UCSD-AML1 (cell line): ENCODE data around the gene STH.
"Not testable (repeated sequence)": the region's sequence is repeated elsewhere in the genome, so short reads cannot be mapped to it uniquely, and the experiment has no call there.

Experiments
- DNase-seq: peaks from one replicate; lab custom pipeline; 2025; ENCODE audit not compliant: unreplicated experiment; lab: John Stamatoyannopoulos, UW

The STH gene

DNA sequence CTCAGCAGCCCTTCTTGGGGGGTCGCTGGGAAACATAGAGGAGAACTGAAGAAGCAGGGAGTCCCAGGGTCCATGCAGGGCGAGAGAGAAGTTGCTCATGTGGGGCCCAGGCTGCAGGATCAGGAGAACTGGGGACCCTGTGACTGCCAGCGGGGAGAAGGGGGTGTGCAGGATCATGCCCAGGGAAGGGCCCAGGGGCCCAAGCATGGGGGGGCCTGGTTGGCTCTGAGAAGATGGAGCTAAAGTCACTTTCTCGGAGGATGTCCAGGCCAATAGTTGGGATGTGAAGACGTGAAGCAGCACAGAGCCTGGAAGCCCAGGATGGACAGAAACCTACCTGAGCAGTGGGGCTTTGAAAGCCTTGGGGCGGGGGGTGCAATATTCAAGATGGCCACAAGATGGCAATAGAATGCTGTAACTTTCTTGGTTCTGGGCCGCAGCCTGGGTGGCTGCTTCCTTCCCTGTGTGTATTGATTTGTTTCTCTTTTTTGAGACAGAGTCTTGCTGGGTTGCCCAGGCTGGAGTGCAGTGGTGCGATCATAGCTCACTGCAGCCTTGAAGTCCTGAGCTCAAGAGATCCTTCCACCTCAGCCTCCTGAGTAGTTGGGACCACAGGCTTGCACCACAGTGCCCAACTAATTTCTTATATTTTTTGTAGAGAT lies 3.4 kb downstream of the STH start:
- peak; percentile 64 for DNase-seq

DNA sequence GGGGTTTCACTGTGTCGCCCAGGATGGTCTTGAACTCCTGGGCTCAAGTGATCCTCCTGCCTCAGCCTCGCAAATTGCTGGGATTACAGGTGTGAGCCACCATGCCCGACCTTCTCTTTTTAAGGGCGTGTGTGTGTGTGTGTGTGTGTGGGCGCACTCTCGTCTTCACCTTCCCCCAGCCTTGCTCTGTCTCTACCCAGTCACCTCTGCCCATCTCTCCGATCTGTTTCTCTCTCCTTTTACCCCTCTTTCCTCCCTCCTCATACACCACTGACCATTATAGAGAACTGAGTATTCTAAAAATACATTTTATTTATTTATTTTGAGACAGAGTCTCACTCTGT lies 3.9 kb downstream of the STH start:
- no peak for DNase-seq

DNA sequence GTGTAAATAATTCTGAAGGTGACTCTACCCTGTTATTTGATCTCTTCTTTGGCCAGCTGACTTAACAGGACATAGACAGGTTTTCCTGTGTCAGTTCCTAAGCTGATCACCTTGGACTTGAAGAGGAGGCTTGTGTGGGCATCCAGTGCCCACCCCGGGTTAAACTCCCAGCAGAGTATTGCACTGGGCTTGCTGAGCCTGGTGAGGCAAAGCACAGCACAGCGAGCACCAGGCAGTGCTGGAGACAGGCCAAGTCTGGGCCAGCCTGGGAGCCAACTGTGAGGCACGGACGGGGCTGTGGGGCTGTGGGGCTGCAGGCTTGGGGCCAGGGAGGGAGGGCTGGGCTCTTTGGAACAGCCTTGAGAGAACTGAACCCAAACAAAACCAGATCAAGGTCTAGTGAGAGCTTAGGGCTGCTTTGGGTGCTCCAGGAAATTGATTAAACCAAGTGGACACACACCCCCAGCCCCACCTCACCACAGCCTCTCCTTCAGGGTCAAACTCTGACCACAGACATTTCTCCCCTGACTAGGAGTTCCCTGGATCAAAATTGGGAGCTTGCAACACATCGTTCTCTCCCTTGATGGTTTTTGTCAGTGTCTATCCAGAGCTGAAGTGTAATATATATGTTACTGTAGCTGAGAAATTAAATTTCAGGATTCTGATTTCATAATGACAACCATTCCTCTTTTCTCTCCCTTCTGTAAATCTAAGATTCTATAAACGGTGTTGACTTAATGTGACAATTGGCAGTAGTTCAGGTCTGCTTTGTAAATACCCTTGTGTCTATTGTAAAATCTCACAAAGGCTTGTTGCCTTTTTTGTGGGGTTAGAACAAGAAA lies 5.1 kb downstream of the STH start:
- peak; percentile 23 for DNase-seq

DNA sequence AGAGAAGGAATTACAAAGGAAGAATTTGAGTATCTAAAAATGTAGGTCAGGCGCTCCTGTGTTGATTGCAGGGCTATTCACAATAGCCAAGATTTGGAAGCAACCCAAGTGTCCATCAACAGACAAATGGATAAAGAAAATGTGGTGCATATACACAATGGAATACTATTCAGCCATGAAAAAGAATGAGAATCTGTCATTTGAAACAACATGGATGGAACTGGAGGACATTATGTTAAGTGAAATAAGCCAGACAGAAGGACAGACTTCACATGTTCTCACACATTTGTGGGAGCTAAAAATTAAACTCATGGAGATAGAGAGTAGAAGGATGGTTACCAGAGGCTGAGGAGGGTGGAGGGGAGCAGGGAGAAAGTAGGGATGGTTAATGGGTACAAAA lies 7.0 kb downstream of the STH start:
- DNase-seq, result not testable (repeated sequence)

DNA sequence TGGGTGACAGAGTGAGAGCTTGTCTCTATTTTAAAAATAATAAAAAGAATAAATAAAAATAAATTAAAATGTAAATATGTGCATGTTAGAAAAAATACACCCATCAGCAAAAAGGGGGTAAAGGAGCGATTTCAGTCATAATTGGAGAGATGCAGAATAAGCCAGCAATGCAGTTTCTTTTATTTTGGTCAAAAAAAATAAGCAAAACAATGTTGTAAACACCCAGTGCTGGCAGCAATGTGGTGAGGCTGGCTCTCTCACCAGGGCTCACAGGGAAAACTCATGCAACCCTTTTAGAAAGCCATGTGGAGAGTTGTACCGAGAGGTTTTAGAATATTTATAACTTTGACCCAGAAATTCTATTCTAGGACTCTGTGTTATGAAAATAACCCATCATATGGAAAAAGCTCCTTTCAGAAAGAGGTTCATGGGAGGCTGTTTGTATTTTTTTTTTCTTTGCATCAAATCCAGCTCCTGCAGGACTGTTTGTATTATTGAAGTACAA lies 8.5 kb downstream of the STH start:
- no peak for DNase-seq

DNA sequence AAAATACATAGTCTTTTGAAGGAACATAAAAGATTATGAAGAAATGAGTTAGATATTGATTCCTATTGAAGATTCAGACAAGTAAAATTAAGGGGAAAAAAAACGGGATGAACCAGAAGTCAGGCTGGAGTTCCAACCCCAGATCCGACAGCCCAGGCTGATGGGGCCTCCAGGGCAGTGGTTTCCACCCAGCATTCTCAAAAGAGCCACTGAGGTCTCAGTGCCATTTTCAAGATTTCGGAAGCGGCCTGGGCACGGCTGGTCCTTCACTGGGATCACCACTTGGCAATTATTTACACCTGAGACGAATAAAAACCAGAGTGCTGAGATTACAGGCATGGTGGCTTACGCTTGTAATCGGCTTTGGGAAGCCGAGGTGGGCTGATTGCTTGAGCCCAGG lies 9.5 kb downstream of the STH start:
- DNase-seq, result no peak

DNA sequence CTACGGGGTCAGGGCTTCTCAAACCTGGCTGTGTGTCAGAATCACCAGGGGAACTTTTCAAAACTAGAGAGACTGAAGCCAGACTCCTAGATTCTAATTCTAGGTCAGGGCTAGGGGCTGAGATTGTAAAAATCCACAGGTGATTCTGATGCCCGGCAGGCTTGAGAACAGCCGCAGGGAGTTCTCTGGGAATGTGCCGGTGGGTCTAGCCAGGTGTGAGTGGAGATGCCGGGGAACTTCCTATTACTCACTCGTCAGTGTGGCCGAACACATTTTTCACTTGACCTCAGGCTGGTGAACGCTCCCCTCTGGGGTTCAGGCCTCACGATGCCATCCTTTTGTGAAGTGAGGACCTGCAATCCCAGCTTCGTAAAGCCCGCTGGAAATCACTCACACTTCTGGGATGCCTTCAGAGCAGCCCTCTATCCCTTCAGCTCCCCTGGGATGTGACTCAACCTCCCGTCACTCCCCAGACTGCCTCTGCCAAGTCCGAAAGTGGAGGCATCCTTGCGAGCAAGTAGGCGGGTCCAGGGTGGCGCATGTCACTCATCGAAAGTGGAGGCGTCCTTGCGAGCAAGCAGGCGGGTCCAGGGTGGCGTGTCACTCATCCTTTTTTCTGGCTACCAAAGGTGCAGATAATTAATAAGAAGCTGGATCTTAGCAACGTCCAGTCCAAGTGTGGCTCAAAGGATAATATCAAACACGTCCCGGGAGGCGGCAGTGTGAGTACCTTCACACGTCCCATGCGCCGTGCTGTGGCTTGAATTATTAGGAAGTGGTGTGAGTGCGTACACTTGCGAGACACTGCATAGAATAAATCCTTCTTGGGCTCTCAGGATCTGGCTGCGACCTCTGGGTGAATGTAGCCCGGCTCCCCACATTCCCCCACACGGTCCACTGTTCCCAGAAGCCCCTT lies 10.9 kb downstream of the STH start:
- no peak for DNase-seq

DNA sequence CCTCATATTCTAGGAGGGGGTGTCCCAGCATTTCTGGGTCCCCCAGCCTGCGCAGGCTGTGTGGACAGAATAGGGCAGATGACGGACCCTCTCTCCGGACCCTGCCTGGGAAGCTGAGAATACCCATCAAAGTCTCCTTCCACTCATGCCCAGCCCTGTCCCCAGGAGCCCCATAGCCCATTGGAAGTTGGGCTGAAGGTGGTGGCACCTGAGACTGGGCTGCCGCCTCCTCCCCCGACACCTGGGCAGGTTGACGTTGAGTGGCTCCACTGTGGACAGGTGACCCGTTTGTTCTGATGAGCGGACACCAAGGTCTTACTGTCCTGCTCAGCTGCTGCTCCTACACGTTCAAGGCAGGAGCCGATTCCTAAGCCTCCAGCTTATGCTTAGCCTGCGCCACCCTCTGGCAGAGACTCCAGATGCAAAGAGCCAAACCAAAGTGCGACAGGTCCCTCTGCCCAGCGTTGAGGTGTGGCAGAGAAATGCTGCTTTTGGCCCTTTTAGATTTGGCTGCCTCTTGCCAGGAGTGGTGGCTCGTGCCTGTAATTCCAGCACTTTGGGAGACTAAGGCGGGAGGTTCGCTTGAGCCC lies 11.6 kb downstream of the STH start:
- no peak for DNase-seq

DNA sequence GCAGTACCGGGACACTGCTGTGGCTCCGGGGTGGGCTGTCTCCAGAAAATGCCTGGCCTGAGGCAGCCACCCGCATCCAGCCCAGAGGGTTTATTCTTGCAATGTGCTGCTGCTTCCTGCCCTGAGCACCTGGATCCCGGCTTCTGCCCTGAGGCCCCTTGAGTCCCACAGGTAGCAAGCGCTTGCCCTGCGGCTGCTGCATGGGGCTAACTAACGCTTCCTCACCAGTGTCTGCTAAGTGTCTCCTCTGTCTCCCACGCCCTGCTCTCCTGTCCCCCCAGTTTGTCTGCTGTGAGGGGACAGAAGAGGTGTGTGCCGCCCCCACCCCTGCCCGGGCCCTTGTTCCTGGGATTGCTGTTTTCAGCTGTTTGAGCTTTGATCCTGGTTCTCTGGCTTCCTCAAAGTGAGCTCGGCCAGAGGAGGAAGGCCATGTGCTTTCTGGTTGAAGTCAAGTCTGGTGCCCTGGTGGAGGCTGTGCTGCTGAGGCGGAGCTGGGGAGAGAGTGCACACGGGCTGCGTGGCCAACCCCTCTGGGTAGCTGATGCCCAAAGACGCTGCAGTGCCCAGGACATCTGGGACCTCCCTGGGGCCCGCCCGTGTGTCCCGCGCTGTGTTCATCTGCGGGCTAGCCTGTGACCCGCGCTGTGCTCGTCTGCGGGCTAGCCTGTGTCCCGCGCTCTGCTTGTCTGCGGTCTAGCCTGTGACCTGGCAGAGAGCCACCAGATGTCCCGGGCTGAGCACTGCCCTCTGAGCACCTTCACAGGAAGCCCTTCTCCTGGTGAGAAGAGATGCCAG lies 12.9 kb downstream of the STH start:
- no peak for DNase-seq

DNA sequence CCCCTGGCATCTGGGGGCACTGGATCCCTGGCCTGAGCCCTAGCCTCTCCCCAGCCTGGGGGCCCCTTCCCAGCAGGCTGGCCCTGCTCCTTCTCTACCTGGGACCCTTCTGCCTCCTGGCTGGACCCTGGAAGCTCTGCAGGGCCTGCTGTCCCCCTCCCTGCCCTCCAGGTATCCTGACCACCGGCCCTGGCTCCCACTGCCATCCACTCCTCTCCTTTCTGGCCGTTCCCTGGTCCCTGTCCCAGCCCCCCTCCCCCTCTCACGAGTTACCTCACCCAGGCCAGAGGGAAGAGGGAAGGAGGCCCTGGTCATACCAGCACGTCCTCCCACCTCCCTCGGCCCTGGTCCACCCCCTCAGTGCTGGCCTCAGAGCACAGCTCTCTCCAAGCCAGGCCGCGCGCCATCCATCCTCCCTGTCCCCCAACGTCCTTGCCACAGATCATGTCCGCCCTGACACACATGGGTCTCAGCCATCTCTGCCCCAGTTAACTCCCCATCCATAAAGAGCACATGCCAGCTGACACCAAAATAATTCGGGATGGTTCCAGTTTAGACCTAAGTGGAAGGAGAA lies 13.5 kb downstream of the STH start:
- DNase-seq, result no peak

DNA sequence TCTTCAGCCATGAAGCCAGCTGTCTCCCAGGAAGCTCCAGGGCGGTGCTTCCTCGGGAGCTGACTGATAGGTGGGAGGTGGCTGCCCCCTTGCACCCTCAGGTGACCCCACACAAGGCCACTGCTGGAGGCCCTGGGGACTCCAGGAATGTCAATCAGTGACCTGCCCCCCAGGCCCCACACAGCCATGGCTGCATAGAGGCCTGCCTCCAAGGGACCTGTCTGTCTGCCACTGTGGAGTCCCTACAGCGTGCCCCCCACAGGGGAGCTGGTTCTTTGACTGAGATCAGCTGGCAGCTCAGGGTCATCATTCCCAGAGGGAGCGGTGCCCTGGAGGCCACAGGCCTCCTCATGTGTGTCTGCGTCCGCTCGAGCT lies 14.1 kb downstream of the STH start:
- no peak for DNase-seq

DNA sequence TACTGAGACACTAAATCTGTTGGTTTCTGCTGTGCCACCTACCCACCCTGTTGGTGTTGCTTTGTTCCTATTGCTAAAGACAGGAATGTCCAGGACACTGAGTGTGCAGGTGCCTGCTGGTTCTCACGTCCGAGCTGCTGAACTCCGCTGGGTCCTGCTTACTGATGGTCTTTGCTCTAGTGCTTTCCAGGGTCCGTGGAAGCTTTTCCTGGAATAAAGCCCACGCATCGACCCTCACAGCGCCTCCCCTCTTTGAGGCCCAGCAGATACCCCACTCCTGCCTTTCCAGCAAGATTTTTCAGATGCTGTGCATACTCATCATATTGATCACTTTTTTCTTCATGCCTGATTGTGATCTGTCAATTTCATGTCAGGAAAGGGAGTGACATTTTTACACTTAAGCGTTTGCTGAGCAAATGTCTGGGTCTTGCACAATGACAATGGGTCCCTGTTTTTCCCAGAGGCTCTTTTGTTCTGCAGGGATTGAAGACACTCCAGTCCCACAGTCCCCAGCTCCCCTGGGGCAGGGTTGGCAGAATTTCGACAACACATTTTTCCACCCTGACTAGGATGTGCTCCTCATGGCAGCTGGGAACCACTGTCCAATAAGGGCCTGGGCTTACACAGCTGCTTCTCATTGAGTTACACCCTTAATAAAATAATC lies 14.6 kb downstream of the STH start:
- no peak for DNase-seq

DNA sequence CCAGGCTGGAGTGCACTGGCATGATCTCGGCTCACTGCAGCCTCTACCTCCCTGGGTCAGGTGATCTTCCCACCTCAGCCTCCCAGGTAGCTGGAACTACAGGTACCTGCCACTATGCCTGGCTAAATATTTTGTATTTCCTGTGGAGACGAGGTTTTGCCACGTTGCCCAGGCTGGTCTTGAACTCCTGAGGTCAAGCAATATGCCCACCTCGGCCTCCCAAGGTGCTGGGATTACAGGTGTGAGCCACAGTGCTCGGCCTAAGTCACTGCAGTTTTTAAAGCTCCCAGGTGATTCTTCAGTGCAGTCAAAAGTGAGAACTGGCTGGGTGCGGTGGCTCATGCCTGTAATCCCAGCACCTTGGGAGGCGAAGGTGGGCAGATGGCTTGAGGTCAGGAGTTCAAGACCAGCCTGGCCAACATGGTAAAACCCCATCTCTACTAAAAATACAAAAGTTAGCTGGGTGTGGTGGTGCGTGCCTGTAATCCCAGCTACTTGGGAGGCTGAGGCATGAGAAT lies 20.4 kb downstream of the STH start:
- DNase-seq, result not testable (repeated sequence)

DNA sequence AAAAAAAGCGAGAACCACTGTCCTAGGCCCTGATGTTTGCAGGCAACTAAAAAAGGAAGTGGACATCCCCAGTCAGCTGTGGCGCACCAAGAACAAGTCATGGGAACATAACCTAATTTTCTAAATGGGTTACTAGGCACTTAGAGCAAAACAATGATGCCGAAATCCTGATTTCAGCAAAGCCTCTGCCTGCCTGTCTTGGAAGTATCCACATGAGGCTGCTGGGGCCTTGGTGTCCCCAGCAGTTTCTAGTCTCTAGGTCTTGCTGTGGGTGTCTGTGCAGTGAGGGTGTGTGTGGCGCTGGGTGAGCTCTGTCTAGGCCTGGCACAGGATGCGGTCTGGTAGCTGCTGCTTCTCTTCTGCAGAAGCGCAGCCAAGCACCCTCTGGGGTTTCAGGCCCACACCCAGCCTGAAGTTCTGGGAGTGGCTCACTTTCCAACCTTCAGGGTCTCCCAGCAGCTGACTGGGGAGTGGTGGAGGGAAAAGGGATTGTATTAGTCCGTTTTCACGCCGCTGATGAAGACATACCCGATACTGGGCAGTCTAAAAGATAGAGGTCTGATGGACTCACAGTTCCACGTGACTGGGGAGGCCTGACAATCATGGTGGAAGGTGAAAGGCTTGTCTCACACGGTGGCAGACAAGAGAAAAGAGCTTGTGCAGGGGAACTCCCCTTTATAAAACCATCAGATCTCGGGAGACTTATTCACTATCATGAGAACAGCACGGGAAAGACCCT lies 21.1 kb downstream of the STH start:
- DNase-seq, result no peak

DNA sequence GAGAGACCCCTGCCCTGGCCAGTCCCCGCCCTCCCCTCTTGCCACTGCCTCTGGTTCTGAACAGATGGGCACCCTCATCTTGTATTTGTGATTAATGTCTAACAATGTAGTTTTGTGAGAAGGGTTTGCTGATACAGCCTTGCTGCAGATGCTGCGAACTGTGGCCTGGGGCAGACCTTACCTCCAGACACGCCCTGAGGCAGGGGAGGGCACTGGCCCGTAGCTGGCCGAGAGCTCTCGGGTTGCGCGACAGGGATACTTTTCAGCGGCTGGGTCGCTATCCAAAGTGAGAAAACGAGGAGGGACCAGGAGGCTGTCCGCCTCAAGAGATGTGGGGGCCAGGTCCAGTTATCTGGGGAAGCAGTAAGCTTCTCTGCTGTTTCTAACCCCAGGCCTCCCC lies 21.9 kb downstream of the STH start:
- DNase-seq, result no peak

DNA sequence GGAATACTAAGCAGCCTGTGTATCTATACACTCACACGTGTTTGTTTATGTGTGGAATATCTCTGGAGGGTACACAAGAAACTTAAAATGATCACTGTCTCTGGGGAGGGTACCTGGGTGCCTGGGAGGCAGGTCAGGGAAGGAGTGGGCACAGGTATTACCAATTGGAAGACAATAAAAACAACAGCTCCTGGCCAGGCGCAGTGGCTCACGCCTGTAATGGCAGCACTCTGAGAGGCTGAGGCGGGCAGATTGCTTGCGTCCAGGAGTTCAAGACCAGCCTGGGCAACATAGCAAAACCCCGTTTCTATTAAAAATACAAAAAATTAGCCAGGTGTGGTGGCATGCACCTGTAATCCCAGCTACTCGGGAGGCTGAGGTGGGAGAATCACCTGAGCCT lies 24.3 kb downstream of the STH start:
- not testable (repeated sequence) for DNase-seq

DNA sequence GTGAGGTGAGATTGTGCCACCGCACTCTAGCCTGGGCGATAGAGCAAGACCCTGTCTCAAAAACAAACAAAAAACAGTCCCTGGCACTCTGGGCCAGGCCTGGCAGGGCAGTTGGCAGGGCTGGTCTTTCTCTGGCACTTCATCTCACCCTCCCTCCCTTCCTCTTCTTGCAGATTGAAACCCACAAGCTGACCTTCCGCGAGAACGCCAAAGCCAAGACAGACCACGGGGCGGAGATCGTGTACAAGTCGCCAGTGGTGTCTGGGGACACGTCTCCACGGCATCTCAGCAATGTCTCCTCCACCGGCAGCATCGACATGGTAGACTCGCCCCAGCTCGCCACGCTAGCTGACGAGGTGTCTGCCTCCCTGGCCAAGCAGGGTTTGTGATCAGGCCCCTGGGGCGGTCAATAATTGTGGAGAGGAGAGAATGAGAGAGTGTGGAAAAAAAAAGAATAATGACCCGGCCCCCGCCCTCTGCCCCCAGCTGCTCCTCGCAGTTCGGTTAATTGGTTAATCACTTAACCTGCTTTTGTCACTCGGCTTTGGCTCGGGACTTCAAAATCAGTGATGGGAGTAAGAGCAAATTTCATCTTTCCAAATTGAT lies 24.8 kb downstream of the STH start:
- no peak for DNase-seq

DNA sequence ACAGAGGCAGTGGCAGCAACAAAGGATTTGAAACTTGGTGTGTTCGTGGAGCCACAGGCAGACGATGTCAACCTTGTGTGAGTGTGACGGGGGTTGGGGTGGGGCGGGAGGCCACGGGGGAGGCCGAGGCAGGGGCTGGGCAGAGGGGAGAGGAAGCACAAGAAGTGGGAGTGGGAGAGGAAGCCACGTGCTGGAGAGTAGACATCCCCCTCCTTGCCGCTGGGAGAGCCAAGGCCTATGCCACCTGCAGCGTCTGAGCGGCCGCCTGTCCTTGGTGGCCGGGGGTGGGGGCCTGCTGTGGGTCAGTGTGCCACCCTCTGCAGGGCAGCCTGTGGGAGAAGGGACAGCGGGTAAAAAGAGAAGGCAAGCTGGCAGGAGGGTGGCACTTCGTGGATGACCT lies 25.5 kb downstream of the STH start:
- DNase-seq, result no peak
